ENCODE data around the gene CCNY. TPM values are rescaled to one million over a fixed set of nuclear protein-coding genes. Genes with fewer than 3 reads are reported as not detected.

Gene CCNY
- total RNA-seq, 2 donors from 2014 or later = 60.5 to 65.9 TPM

DNA sequence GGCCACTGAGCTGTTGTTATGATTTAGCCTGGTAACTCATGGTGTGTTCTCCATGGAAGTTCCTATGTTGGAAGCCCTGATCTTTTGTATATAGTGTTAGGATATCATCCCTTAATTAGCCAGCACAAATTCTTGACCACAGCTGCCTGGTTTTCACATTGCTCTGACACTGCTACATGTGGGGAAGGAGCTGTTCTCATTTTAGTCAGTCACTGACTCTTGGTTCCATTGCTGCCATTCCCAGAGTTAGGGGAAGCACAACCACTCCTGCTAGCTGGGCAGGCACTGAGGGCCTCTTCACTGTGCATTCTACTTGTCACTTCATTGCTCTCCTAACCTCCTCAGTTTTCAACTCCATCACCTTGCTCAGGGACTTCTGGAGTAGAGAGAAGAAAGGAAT, 170.4 kb downstream of the CCNY start:
- Mint-ChIP-seq H3K4me3 (no peak overlapping the region), H3K27me3 (ENCODE audit: insufficient read depth) (no peaks in the 10 kb centered on the region), H3K9me3 (no peaks in the 10 kb centered on the region), H3K4me1 (peaks cover 28% of the 10 kb centered on the region), H3K27ac (no peak overlapping the region), H3K36me3 (ENCODE audit: low read depth) (peaks cover 6% of the 10 kb centered on the region)
- TF ChIP-seq CTCF (conservative IDR thresholded peaks at IDR 0.05) = no peak
- Histone ChIP-seq H3K4me1 (ENCODE audit: control insufficient read depth, insufficient read depth, low read length) (peaks cover 2% of the 10 kb centered on the region), H3K4me3 (ENCODE audit: low read length) (no peak overlapping the region), H3K36me3 (ENCODE audit: control insufficient read depth, insufficient read depth, low read length) (peaks cover 13% of the 10 kb centered on the region), H3K9ac (ENCODE audit: extremely low read depth, low read length, poor library complexity, severe bottlenecking) (no peak overlapping the region), H3K27me3 (ENCODE audit: control insufficient read depth, insufficient read depth, low read length, poor library complexity, severe bottlenecking) (no peaks in the 10 kb centered on the region), H3K27ac (ENCODE audit: low read depth, low read length) (no peak overlapping the region), H3K9me3 (ENCODE audit: control insufficient read depth, low read length) (no peaks in the 10 kb centered on the region)
- no peak for DNase-seq

GRCh38 chr10:35507519-35508109, 171.3 kb downstream of the CCNY start:
- Mint-ChIP-seq H3K4me1 (peaks cover 28% of the 10 kb centered on the region), H3K27me3 (ENCODE audit: insufficient read depth) (no peaks in the 10 kb centered on the region), H3K27ac (no peak overlapping the region), H3K36me3 (ENCODE audit: low read depth) (peaks cover 6% of the 10 kb centered on the region), H3K4me3 (no peak overlapping the region), H3K9me3 (no peaks in the 10 kb centered on the region)
- no peaks in the 10 kb centered on the region for H3K27me3 ChIP-seq (ENCODE audit: control insufficient read depth, insufficient read depth, low read length, poor library complexity, severe bottlenecking)
- peaks cover 2% of the 10 kb centered on the region for H3K4me1 ChIP-seq (ENCODE audit: control insufficient read depth, insufficient read depth, low read length)
- peaks cover 13% of the 10 kb centered on the region for H3K36me3 ChIP-seq (ENCODE audit: control insufficient read depth, insufficient read depth, low read length)
- no peak for DNase-seq
- no peak overlapping the region for H3K9ac ChIP-seq (ENCODE audit: extremely low read depth, low read length, poor library complexity, severe bottlenecking)
- H3K4me3 ChIP-seq (ENCODE audit: low read length) = no peak overlapping the region
- no peak overlapping the region for H3K27ac ChIP-seq (ENCODE audit: low read depth, low read length)
- no peaks in the 10 kb centered on the region for H3K9me3 ChIP-seq (ENCODE audit: control insufficient read depth, low read length)
- TF ChIP-seq CTCF (conservative IDR thresholded peaks at IDR 0.05) = no peak
- WGBS, 2 experiments (ENCODE audit: insufficient coverage in 1 of 2, insufficient read length in 1 of 2) = 93 to 94% methylated on average over 7 to 8 of the region's 8 CpGs

- Histone ChIP-seq H3K9ac (ENCODE audit: extremely low read depth, low read length, poor library complexity, severe bottlenecking) (no peak overlapping the region), H3K27ac (ENCODE audit: low read depth, low read length) (no peak overlapping the region), H3K4me3 (ENCODE audit: low read length) (no peak overlapping the region), H3K27me3 (ENCODE audit: control insufficient read depth, insufficient read depth, low read length, poor library complexity, severe bottlenecking) (no peaks in the 10 kb centered on the region), H3K4me1 (ENCODE audit: control insufficient read depth, insufficient read depth, low read length) (no peaks in the 10 kb centered on the region), H3K36me3 (ENCODE audit: control insufficient read depth, insufficient read depth, low read length) (peaks cover 13% of the 10 kb centered on the region), H3K9me3 (ENCODE audit: control insufficient read depth, low read length) (no peaks in the 10 kb centered on the region)
- WGBS, 2 experiments (ENCODE audit: insufficient coverage in 1 of 2, insufficient read length in 1 of 2) = 92 to 95% methylated on average over 1 of the region's 1 CpG
- H3K36me3 Mint-ChIP-seq (ENCODE audit: low read depth) = peaks cover 6% of the 10 kb centered on the region
- peaks cover 18% of the 10 kb centered on the region for H3K4me1 Mint-ChIP-seq
- no peak overlapping the region for H3K27ac Mint-ChIP-seq
- no peak for TF ChIP-seq CTCF (conservative IDR thresholded peaks at IDR 0.05)
- no peaks in the 10 kb centered on the region for H3K9me3 Mint-ChIP-seq
- DNase-seq = no peak
- no peaks in the 10 kb centered on the region for H3K27me3 Mint-ChIP-seq (ENCODE audit: insufficient read depth)
- no peak overlapping the region for H3K4me3 Mint-ChIP-seq
Measured at GRCh38 chr10:35508647-35509046, 172.3 kb downstream of the CCNY start.
